Left lung (tissue), 10 donors: ENCODE results near the gene MACROD2. TPM values are rescaled to one million over a fixed set of nuclear protein-coding genes. Genes with fewer than 3 reads are reported as not detected.
A peak's percentile ranks its signal among the peaks of the same experiment; 100 is the strongest.

ENCODE experiments used
- ATAC-seq: fragments of 200-7000 bp; cut with Tn5 transposase; one replicate; pipeline ENCODE4 v1.9.1; 2020; ENCODE audit warnings: moderate library complexity
- DNase-seq, 4 donors: peaks; one replicate each; pipeline ENCODE4 v3.0.0-alpha.2; 2013 to 2020
- H3K27ac ChIP-seq, 2 donors: fragments of 200-600 bp; sonication (generic) in 1 of 2; one replicate each; pipeline versions ENCODE4 v1.5.0 to v1.8.0; 2020 to 2021
- H3K27me3 ChIP-seq, 2 donors: fragments of 200-600 bp; sonication (generic) in 1 of 2; one replicate each; pipeline versions ENCODE4 v1.5.0 to v1.8.0; 2020 to 2021
- H3K36me3 ChIP-seq, 2 donors: fragments of 200-600 bp; sonication (generic) in 1 of 2; one replicate each; pipeline versions ENCODE4 v1.5.0 to v1.8.0; 2020 to 2021
- H3K4me1 ChIP-seq, 2 donors: fragments of 200-600 bp; one replicate each; pipeline ENCODE4 v1.8.0; 2021
- H3K4me3 ChIP-seq, 2 donors: fragments of 200-600 bp; sonication (generic) in 1 of 2; one replicate each; pipeline versions ENCODE4 v1.5.0 to v1.8.0; 2020 to 2021; ENCODE audit warnings: mild to moderate bottlenecking in 1 of 2
- H3K9me3 ChIP-seq, 2 donors: fragments of 200-600 bp; sonication (generic) in 1 of 2; one replicate each; pipeline versions ENCODE4 v1.5.0 to v1.8.0; 2020 to 2021
- CTCF ChIP-seq, 2 donors: fragments of 200-600 bp; sonication (generic) in 1 of 2; IDR thresholded peaks; one replicate each; pipeline versions ENCODE4 v1.5.0 to v1.8.0; 2021; ENCODE audit warnings: antibody characterized with exemption in 2 of 2
- intact Hi-C, 2 donors: fragments of 100-400 bp; cut with DNase I; formaldehyde crosslinking; loops; one replicate each; pipeline versions ENCODE4 v1.11.2 to v1.14.2; 2022
- polyA plus RNA-seq, 6 donors: library from polyadenylated mRNA; unstranded; fragments of 120-200 nt; gene quantifications; one replicate each; pipeline ENCODE4 v1.2.1, GENCODE V29; 2013; ENCODE audit not compliant: insufficient read length in 6 of 6
- total RNA-seq, 2 donors: library from RNA; stranded (reverse); fragmentation: NEBNext Ultra II Directional; extraction: Animal tissue kit (Norgen Biotek cat#: 25700); gene quantifications; one replicate each; pipeline ENCODE4 v1.2.1, GENCODE V29; 2021
- donor health status: DM: no; HTN: yes; CAD: no.
- donor health status: DM: no; HTN: no; CAD: no.

MACROD2 gene
- total and polyA plus RNA-seq, 8 donors, result 6.1 to 23.6 (median 8.9) TPM

GRCh38 chr20:14544688-14545087 is 549.4 kb downstream of the MACROD2 start:
- ATAC-seq (peak; percentile 73), DNase-seq (peak in 1 of 4 donors; percentile 8)
- intact Hi-C loops, result no loop called here
- no peaks in the 10 kb centered on the region for H3K27me3 ChIP-seq
- no peaks in the 10 kb centered on the region for H3K4me1 ChIP-seq
- peaks cover 0 to 6% of the 10 kb centered on the region in 2 donors for H3K9me3 ChIP-seq
- TF ChIP-seq CTCF (IDR thresholded peaks at IDR 0.05), result no peak
- no peak overlapping the region for H3K4me3 ChIP-seq
- H3K27ac ChIP-seq, result no peak overlapping the region
- no peaks in the 10 kb centered on the region for H3K36me3 ChIP-seq

- intact Hi-C loops, result no loop called here
- H3K27ac ChIP-seq, result no peak overlapping the region
- peaks cover 0 to 6% of the 10 kb centered on the region in 2 donors for H3K9me3 ChIP-seq
- ATAC-seq (no peak), DNase-seq (no peak)
- no peaks in the 10 kb centered on the region for H3K4me1 ChIP-seq
- H3K4me3 ChIP-seq, result no peak overlapping the region
- no peaks in the 10 kb centered on the region for H3K36me3 ChIP-seq
- no peaks in the 10 kb centered on the region for H3K27me3 ChIP-seq
- TF ChIP-seq CTCF (IDR thresholded peaks at IDR 0.05), result no peak
Observed at GRCh38 chr20:14550655-14551054, 555.3 kb downstream of the MACROD2 start.

GRCh38 chr20:14553774-14554534 is 558.6 kb downstream of the MACROD2 start:
- no peaks in the 10 kb centered on the region for H3K36me3 ChIP-seq
- H3K4me3 ChIP-seq, result no peak overlapping the region
- H3K9me3 ChIP-seq, result no peaks in the 10 kb centered on the region
- no peak for TF ChIP-seq CTCF (IDR thresholded peaks at IDR 0.05)
- no peaks in the 10 kb centered on the region for H3K4me1 ChIP-seq
- intact Hi-C loops, result no loop called here
- ATAC-seq (no peak), DNase-seq (no peak)
- no peaks in the 10 kb centered on the region for H3K27me3 ChIP-seq
- H3K27ac ChIP-seq, result no peak overlapping the region

- TF ChIP-seq CTCF (IDR thresholded peaks at IDR 0.05), result no peak
- H3K4me1 ChIP-seq, result no peaks in the 10 kb centered on the region
- no peak overlapping the region for H3K4me3 ChIP-seq
- DNase-seq (no peak), ATAC-seq (no peak)
- H3K36me3 ChIP-seq, result no peaks in the 10 kb centered on the region
- H3K27me3 ChIP-seq, result no peaks in the 10 kb centered on the region
- intact Hi-C loops, result no loop called here
- no peaks in the 10 kb centered on the region for H3K9me3 ChIP-seq
- no peak overlapping the region for H3K27ac ChIP-seq
Observed at GRCh38 chr20:14555676-14556075, 560.4 kb downstream of the MACROD2 start.

- no peak overlapping the region for H3K27ac ChIP-seq
- H3K4me3 ChIP-seq, result no peak overlapping the region
- TF ChIP-seq CTCF (IDR thresholded peaks at IDR 0.05), result no peak
- H3K36me3 ChIP-seq, result no peaks in the 10 kb centered on the region
- ATAC-seq (no peak), DNase-seq (no peak)
- intact Hi-C loops, result no loop called here
- H3K27me3 ChIP-seq, result no peaks in the 10 kb centered on the region
- no peaks in the 10 kb centered on the region for H3K9me3 ChIP-seq
- H3K4me1 ChIP-seq, result no peaks in the 10 kb centered on the region
Observed at GRCh38 chr20:14556206-14556605, 560.9 kb downstream of the MACROD2 start.
